H1 (cell line): Measurements from ENCODE around the gene TACC2. TPM values are rescaled to one million over a fixed set of nuclear protein-coding genes. Genes with fewer than 3 reads are reported as not detected.

Source experiments
- CTCF ChIA-PET: fragments of 300-600 bp; sonication (Branson Sonifier 250); formaldehyde crosslinking; loops from one replicate; lab custom pipeline; 2021; ENCODE audit not compliant: partially characterized antibody; lab: Charles Lee
- POLR2A ChIA-PET: fragments of 300-600 bp; sonication (Branson Sonifier 250); formaldehyde crosslinking; loops from one replicate; lab custom pipeline; 2021; ENCODE audit warnings: inconsistent platforms; ENCODE audit not compliant: partially characterized antibody; lab: Charles Lee
- DNase-seq, 2 experiments: peaks; one replicate each; pipeline versions ENCODE4 v3.0.0 to v3.0.0-alpha.2; 2010 to 2022; ENCODE audit warnings: low spot score in 2 of 2, low read depth in 1 of 2, mixed read lengths in 1 of 2
- FAIRE-seq: peaks from 2 replicates; lab custom pipeline; 2011; peaks lifted over from hg19 to GRCh38; lab: Jason Lieb, UNC
- H2AFZ ChIP-seq: 2 replicates; pipeline ENCODE4 v1.8.1; 2012; ENCODE audit warnings: low read length, inconsistent platforms
- H2AK5ac ChIP-seq: 2 replicates; pipeline ENCODE4 v1.6.1; 2013; ENCODE audit warnings: low read depth, low read length
- H2BK120ac ChIP-seq: replicated peaks from 2 replicates; pipeline ENCODE3; 2013; ENCODE audit warnings: low read depth, low read length, inconsistent platforms
- H2BK12ac ChIP-seq: 2 replicates; pipeline ENCODE4 v1.6.1; 2013; ENCODE audit warnings: low read depth, low read length
- H2BK15ac ChIP-seq: 2 replicates; pipeline ENCODE4 v1.6.1; 2013; ENCODE audit warnings: low read length
- H2BK20ac ChIP-seq: 2 replicates; pipeline ENCODE4 v1.6.1; 2013; ENCODE audit warnings: low read length
- H2BK5ac ChIP-seq: 2 replicates; pipeline ENCODE4 v1.6.1; 2013; ENCODE audit warnings: low read depth, low read length
- H3K14ac ChIP-seq: 2 replicates; pipeline ENCODE4 v1.6.1; 2013; ENCODE audit warnings: inconsistent platforms; ENCODE audit not compliant: insufficient read length
- H3K18ac ChIP-seq: 2 replicates; pipeline ENCODE4 v1.6.1; 2013; ENCODE audit warnings: low read length; ENCODE audit errors: extremely low read depth
- H3K23ac ChIP-seq: 2 replicates; pipeline ENCODE4 v1.6.1; 2013; ENCODE audit warnings: inconsistent platforms; ENCODE audit not compliant: insufficient read length
- H3K23me2 ChIP-seq: 2 replicates; pipeline ENCODE4 v1.6.1; 2013; ENCODE audit warnings: low read depth, low read length
- H3K27ac ChIP-seq: 2 replicates; pipeline ENCODE4 v1.6.1; 2011; ENCODE audit warnings: low read depth, low read length, inconsistent platforms
- H3K27me3 ChIP-seq, 4 experiments: replicated peaks in 1 of 4; 1 replicate in 1 of 4; 2 replicates in 3 of 4; pipeline versions ENCODE4 v1.6.1 to v1.8.1; 2011 to 2013; ENCODE audit warnings: low read length in 3 of 4, mild to moderate bottlenecking in 3 of 4, inconsistent platforms in 2 of 4, mixed read lengths in 2 of 4, moderate library complexity in 1 of 4; ENCODE audit not compliant: control insufficient read depth in 3 of 4, insufficient read depth in 3 of 4; ENCODE audit errors: extremely low read depth in 1 of 4
- H3K36me3 ChIP-seq, 4 experiments: 2 replicates each; pipeline versions ENCODE4 v1.6.1 to v1.8.1; 2011 to 2013; ENCODE audit warnings: mild to moderate bottlenecking in 4 of 4, low read length in 3 of 4, moderate library complexity in 2 of 4, control low read depth in 1 of 4, inconsistent platforms in 1 of 4; ENCODE audit not compliant: insufficient read depth in 4 of 4, control insufficient read depth in 2 of 4
- H3K4ac ChIP-seq: replicated peaks from 2 replicates; pipeline ENCODE3; 2013; ENCODE audit warnings: low read length, low read depth, mixed read lengths, inconsistent platforms; ENCODE audit not compliant: insufficient read length
- H3K4me1 ChIP-seq, 4 experiments: replicated peaks in 1 of 4; 1 replicate in 1 of 4; 2 replicates in 3 of 4; pipeline versions ENCODE4 v1.6.1 to v1.8.1; 2011 to 2013; ENCODE audit warnings: low read length in 3 of 4, inconsistent platforms in 2 of 4, mixed read lengths in 1 of 4; ENCODE audit not compliant: insufficient read depth in 4 of 4, control insufficient read depth in 3 of 4
- H3K4me2 ChIP-seq, 2 experiments: 2 replicates each; pipeline versions ENCODE4 v1.6.1 to v1.8.1; 2011 to 2013; ENCODE audit warnings: low read depth in 2 of 2, low read length in 2 of 2, control low read depth in 1 of 2, inconsistent platforms in 1 of 2, mild to moderate bottlenecking in 1 of 2; ENCODE audit not compliant: insufficient read depth in 1 of 2
- H3K4me3 ChIP-seq, 4 experiments: fragments of 200-600, 300-600 bp in 1 of 4; sonication (generic), shearing (Covaris generic), sonication (Bioruptor Twin) in 1 of 4; 2 replicates each; pipeline versions ENCODE4 v1.5.1 to v1.8.1; 2011 to 2016; ENCODE audit warnings: low read length in 4 of 4, low read depth in 3 of 4, control low read depth in 2 of 4, inconsistent platforms in 2 of 4, mild to moderate bottlenecking in 2 of 4, mixed read lengths in 1 of 4, moderate library complexity in 1 of 4; ENCODE audit not compliant: insufficient read depth in 2 of 4; ENCODE audit errors: extremely low read depth in 1 of 4
- H3K56ac ChIP-seq: replicated peaks from 2 replicates; pipeline ENCODE3; 2013; ENCODE audit warnings: low read depth, mild to moderate bottlenecking, mixed read lengths, low read length, inconsistent platforms; ENCODE audit not compliant: insufficient read length
- H3K79me1 ChIP-seq: 2 replicates; pipeline ENCODE4 v1.6.1; 2013; ENCODE audit warnings: low read depth, low read length, control low read depth
- H3K79me2 ChIP-seq, 2 experiments: 2 replicates each; pipeline versions ENCODE4 v1.6.1 to v1.8.1; 2012 to 2013; ENCODE audit warnings: low read length in 2 of 2, mild to moderate bottlenecking in 2 of 2, inconsistent platforms in 1 of 2; ENCODE audit not compliant: insufficient read depth in 2 of 2, control insufficient read depth in 1 of 2
- H3K9ac ChIP-seq, 4 experiments: replicated peaks in 1 of 4; 1 replicate in 1 of 4; 2 replicates in 3 of 4; pipeline versions ENCODE4 v1.6.1 to v1.8.1; 2011 to 2013; ENCODE audit warnings: low read depth in 3 of 4, low read length in 3 of 4, control low read depth in 2 of 4, mild to moderate bottlenecking in 2 of 4, moderate library complexity in 2 of 4, inconsistent platforms in 1 of 4; ENCODE audit errors: extremely low read depth in 1 of 4
- H3K9me3 ChIP-seq, 2 experiments: 2 replicates each; pipeline versions ENCODE4 v1.6.1 to v1.8.1; 2012 to 2013; ENCODE audit warnings: mild to moderate bottlenecking in 2 of 2, moderate library complexity in 2 of 2, control low read depth in 1 of 2, inconsistent platforms in 1 of 2, low read depth in 1 of 2, low read length in 1 of 2, mixed read lengths in 1 of 2; ENCODE audit not compliant: insufficient read depth in 2 of 2
- H4K20me1 ChIP-seq, 2 experiments: replicated peaks in 1 of 2; 2 replicates each; pipeline versions ENCODE3 to v1.8.1; 2011 to 2013; ENCODE audit warnings: inconsistent platforms in 2 of 2, low read length in 2 of 2, mild to moderate bottlenecking in 1 of 2; ENCODE audit not compliant: insufficient read depth in 2 of 2, control insufficient read depth in 1 of 2
- H4K5ac ChIP-seq: 2 replicates; pipeline ENCODE4 v1.6.1; 2013; ENCODE audit warnings: low read length, low read depth, mixed read lengths, inconsistent platforms; ENCODE audit not compliant: insufficient read length
- H4K8ac ChIP-seq: 2 replicates; pipeline ENCODE4 v1.8.0; 2013; ENCODE audit warnings: mild to moderate bottlenecking, moderate library complexity, low read length, inconsistent platforms; ENCODE audit not compliant: insufficient read depth; ENCODE audit errors: extremely low read depth
- H4K91ac ChIP-seq: replicated peaks from 2 replicates; pipeline ENCODE3; 2013; ENCODE audit warnings: low read length, mixed read lengths, inconsistent platforms; ENCODE audit not compliant: insufficient read length
- CBX8 ChIP-seq: fragments of 300-800, 300-1000 bp; sonication (generic); IDR thresholded peaks from 2 replicates; pipeline ENCODE4 v1.7.1; 2016; ENCODE audit warnings: low read depth, low read length, borderline replicate concordance
- CHD1 ChIP-seq: IDR thresholded peaks from 2 replicates; pipeline ENCODE4 v1.6.1; 2012; ENCODE audit warnings: low read depth, low read length, improper control_type of control experiment
- EZH2 ChIP-seq: fragments of 200-600 bp; sonication (generic); IDR thresholded peaks from 2 replicates; pipeline ENCODE4 v1.7.1; 2012; ENCODE audit warnings: low read depth, mild to moderate bottlenecking, moderate library complexity, low read length, inconsistent platforms; ENCODE audit not compliant: severe bottlenecking
- GTF2F1 ChIP-seq: IDR thresholded peaks from 2 replicates; pipeline ENCODE4 v1.6.1; 2012; ENCODE audit warnings: low read depth, low read length, improper control_type of control experiment, borderline replicate concordance
- HDAC2 ChIP-seq, 2 experiments: fragments of 300-600 bp in 1 of 2; sonication (generic) in 1 of 2; IDR thresholded peaks; 2 replicates each; pipeline ENCODE4 v1.6.1; 2011 to 2012; ENCODE audit warnings: low read depth in 2 of 2, low read length in 2 of 2, mild to moderate bottlenecking in 2 of 2, moderate library complexity in 2 of 2, borderline replicate concordance in 1 of 2, inconsistent platforms in 1 of 2
- MAFK ChIP-seq: IDR thresholded peaks from 2 replicates; pipeline ENCODE4 v1.6.1; 2012; ENCODE audit warnings: low read depth, mild to moderate bottlenecking, improper control_type of control experiment, low read length
- NANOG ChIP-seq: IDR thresholded peaks from 2 replicates; pipeline ENCODE4 v1.6.1; 2011; ENCODE audit warnings: low read length, low read depth, mild to moderate bottlenecking, inconsistent platforms; ENCODE audit not compliant: insufficient read depth, poor library complexity, severe bottlenecking
- RNF2 ChIP-seq: fragments of 200-900, 300-1000 bp; sonication (generic); IDR thresholded peaks from 2 replicates; pipeline ENCODE4 v1.7.1; 2016; ENCODE audit warnings: borderline replicate concordance, low read depth, mild to moderate bottlenecking, antibody characterized with exemption, low read length; ENCODE audit not compliant: poor library complexity, severe bottlenecking; ENCODE audit errors: missing control alignments
- SAP30 ChIP-seq: fragments of 300-600 bp; sonication (generic); IDR thresholded peaks from 2 replicates; pipeline ENCODE4 v1.7.1; 2012; ENCODE audit warnings: low read length, moderate library complexity, mild to moderate bottlenecking, inconsistent platforms; ENCODE audit not compliant: insufficient read depth, insufficient replicate concordance
- TAF1 ChIP-seq: IDR thresholded peaks from 2 replicates; pipeline ENCODE4 v1.6.1; 2011; ENCODE audit warnings: mild to moderate bottlenecking, low read depth, low read length
- TBP ChIP-seq: IDR thresholded peaks from 2 replicates; pipeline ENCODE4 v1.6.1; 2011; ENCODE audit warnings: low read depth, low read length, improper control_type of control experiment
- TCF12 ChIP-seq: IDR thresholded peaks from 2 replicates; pipeline ENCODE4 v1.6.1; 2011; ENCODE audit warnings: low read depth, mild to moderate bottlenecking, low read length
- WGBS, 2 experiments: shearing (Covaris generic) in 1 of 2; methylation state at CpG; one replicate each; pipeline versions ENCODE4 v1.1.6 to v1.1.7; 2013 to 2015; ENCODE audit warnings: low lambda C conversion rate in 2 of 2, mixed read lengths in 2 of 2, inconsistent platforms in 1 of 2, low coverage in 1 of 2, missing lambda C conversion rate in 1 of 2; ENCODE audit not compliant: insufficient replicate concordance in 2 of 2, insufficient coverage in 1 of 2, insufficient read length in 1 of 2; ENCODE audit errors: extremely low coverage in 1 of 2, missing lambda C conversion rate in 1 of 2; 5-methylcytosine and 5-hydroxymethylcytosine counted together
- polyA plus RNA-seq, 7 experiments: library from polyadenylated mRNA; depleted of rRNA in 3 of 7; stranded (reverse) in 5 of 7; unstranded in 2 of 7; fragments of >200 nt in 5 of 7; fragments of 200-250 nt in 2 of 7; gene quantifications; 1 replicate in 5 of 7; 2 replicates in 1 of 7; 4 replicates in 1 of 7; pipeline versions ENCODE4 v1.2.1 to v1.2.3, GENCODE V29; 2011 to 2013; ENCODE audit warnings: missing spikeins in 2 of 7, mixed read lengths in 2 of 7
- total RNA-seq: library from RNA; stranded (reverse); fragmentation: NEBNext Ultra II Directional; extraction: Animal tissue kit (Norgen Biotek cat#: 25700); gene quantifications from 2 replicates; pipeline ENCODE4 v1.2.1, GENCODE V29; 2021
- TF ChIP-seq, protein P1 (sequence below): IDR thresholded peaks from 2 replicates; pipeline ENCODE4 v1.6.1; 2012; ENCODE audit warnings: inconsistent platforms

The TACC2 gene
- total and polyA plus RNA-seq, 2 of the 8 experiments (the other 6 are each of a cell fraction or from before 2014, with no cell fraction given): 21.2 to 46.6 TPM

DNA sequence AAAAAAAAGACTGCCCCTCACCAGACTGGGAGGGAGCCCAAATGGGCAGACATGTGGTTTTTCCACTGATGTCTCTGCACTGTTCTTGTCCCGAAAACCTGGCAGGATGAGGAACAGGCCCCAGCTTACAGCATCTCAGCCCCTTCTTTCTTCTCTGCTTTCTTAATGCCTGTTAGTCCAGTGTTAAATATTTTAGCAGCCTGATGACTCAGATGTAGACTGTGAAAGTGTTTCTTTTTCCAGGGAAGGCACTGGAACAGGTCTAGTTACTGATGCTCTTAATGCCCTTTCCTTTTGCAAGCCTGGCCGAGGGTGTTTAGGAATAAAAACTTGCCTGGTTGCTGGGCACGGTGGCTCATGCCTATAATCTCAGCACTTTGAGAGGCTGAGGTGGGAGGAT is 107.7 kb downstream of the TACC2 start:
- ChIA-PET CTCF (interaction anchor here (1.0 to 2.3 kb wide), 2 partner anchors 42 kb away, joined by 3 to 9 read pairs; no protein-coding TSS in a partner anchor), POLR2A (interaction anchor here (0.7 to 2.4 kb wide), 2 partner anchors 13 to 15 kb away, joined by 3 to 8 read pairs; no protein-coding TSS in a partner anchor)
- 98% methylated on average over 3 of the region's 3 CpGs; no CpG with 5 or more reads in 1 of the 2 experiments for WGBS, 2 experiments
- TF ChIP-seq TAF1 (no peak), SAP30 (no peak), RNF2 (no peak), CHD1 (no peak), GTF2F1 (no peak), TBP (no peak), EZH2 (no peak), CBX8 (no peak), MAFK (no peak), HDAC2 (IDR thresholded peaks at IDR 0.05; ENCODE audit: borderline replicate concordance in 1 of 2, low read depth in 2 of 2, low read length in 2 of 2) (no peak), TCF12 (no peak), NANOG (no peak)
- TF ChIP-seq, protein P1, sequence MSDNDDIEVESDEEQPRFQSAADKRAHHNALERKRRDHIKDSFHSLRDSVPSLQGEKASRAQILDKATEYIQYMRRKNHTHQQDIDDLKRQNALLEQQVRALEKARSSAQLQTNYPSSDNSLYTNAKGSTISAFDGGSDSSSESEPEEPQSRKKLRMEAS: no peak

More for the DNA sequence above, 107.7 kb downstream of the TACC2 start:
- Histone ChIP-seq H2AK5ac (no peak overlapping the region), H3K56ac (no peak overlapping the region), H4K8ac (no peak overlapping the region), H3K9ac (no peak overlapping the region), H2AFZ (no peak overlapping the region), H3K36me3 (no peaks in the 10 kb centered on the region), H3K23ac (no peak overlapping the region), H2BK20ac (no peak overlapping the region), H3K27me3 (no peaks in the 10 kb centered on the region), H3K4me2 (no peak overlapping the region), H4K91ac (no peak overlapping the region), H3K79me2 (no peaks in the 10 kb centered on the region), H2BK5ac (no peak overlapping the region), H3K9me3 (no peaks in the 10 kb centered on the region), H3K4me1 (no peaks in the 10 kb centered on the region), H2BK15ac (no peak overlapping the region), H3K4ac (no peak overlapping the region), H3K79me1 (no peaks in the 10 kb centered on the region), H2BK120ac (no peak overlapping the region), H4K20me1 (no peaks in the 10 kb centered on the region), H3K14ac (no peak overlapping the region), H3K4me3 (no peak overlapping the region), H3K18ac (no peak overlapping the region), H4K5ac (no peak overlapping the region), H2BK12ac (no peak overlapping the region), H3K27ac (no peak overlapping the region), H3K23me2 (no peaks in the 10 kb centered on the region)
- DNase-seq (no peak), FAIRE-seq (no peak)
